ENCODE measurements around the gene MAP4. TPM values are rescaled to one million over a fixed set of nuclear protein-coding genes. Genes with fewer than 3 reads are reported as not detected.
A peak's percentile ranks its signal among the peaks of the same experiment; 100 is the strongest.

MAP4 gene
- total RNA-seq, 1 experiment from 2014 or later = 137 TPM

- Mint-ChIP-seq H3K36me3 (ENCODE audit: insufficient read depth, unreplicated experiment) (peaks cover 93% of the 10 kb centered on the region), H3K4me3 (ENCODE audit: unreplicated experiment) (no peak overlapping the region), H3K4me1 (ENCODE audit: low read depth, unreplicated experiment) (peaks cover 9% of the 10 kb centered on the region), H3K9me3 (ENCODE audit: unreplicated experiment) (no peaks in the 10 kb centered on the region), H3K27me3 (ENCODE audit: insufficient read depth, unreplicated experiment) (no peaks in the 10 kb centered on the region), H3K27ac (ENCODE audit: unreplicated experiment) (peak overlapping the region; percentile 35)
- BruUV-seq (replicated peaks) = no TSS peak
- H3K27me3 ChIP-seq (replicated peaks; ENCODE audit: control insufficient read depth, insufficient read depth, low read length) = no peaks in the 10 kb centered on the region
- intact Hi-C loops (cut with micrococcal nuclease; ENCODE audit: unreplicated experiment) = no loop called here
- ChIA-PET CTCF (no interaction called here), POLR2A (no interaction called here)
- DNase-seq = no peak
- no peak overlapping the region for H3K4me3 ChIP-seq (ENCODE audit: low read depth, low read length)
- TF ChIP-seq, protein P1, sequence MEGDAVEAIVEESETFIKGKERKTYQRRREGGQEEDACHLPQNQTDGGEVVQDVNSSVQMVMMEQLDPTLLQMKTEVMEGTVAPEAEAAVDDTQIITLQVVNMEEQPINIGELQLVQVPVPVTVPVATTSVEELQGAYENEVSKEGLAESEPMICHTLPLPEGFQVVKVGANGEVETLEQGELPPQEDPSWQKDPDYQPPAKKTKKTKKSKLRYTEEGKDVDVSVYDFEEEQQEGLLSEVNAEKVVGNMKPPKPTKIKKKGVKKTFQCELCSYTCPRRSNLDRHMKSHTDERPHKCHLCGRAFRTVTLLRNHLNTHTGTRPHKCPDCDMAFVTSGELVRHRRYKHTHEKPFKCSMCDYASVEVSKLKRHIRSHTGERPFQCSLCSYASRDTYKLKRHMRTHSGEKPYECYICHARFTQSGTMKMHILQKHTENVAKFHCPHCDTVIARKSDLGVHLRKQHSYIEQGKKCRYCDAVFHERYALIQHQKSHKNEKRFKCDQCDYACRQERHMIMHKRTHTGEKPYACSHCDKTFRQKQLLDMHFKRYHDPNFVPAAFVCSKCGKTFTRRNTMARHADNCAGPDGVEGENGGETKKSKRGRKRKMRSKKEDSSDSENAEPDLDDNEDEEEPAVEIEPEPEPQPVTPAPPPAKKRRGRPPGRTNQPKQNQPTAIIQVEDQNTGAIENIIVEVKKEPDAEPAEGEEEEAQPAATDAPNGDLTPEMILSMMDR (IDR thresholded peaks at IDR 0.05; ENCODE audit: insufficient read depth in 1 of 2, low read depth in 1 of 2, low read length in 1 of 2, severe bottlenecking in 1 of 2, unreplicated experiment in 1 of 2) = no peak
- 0 out of 2 replicates have a peak, but pooled peaks cover 8% of the 10 kb centered on the region for H3K4me1 ChIP-seq
- H3K36me3 ChIP-seq (ENCODE audit: control insufficient read depth, insufficient read depth, low read length) = peaks cover 3% of the 10 kb centered on the region
- no peaks in the 10 kb centered on the region for H3K9me3 ChIP-seq
Observed at GRCh38 chr3:47846880-47847248, 169.4 kb downstream of the MAP4 start.

DNA sequence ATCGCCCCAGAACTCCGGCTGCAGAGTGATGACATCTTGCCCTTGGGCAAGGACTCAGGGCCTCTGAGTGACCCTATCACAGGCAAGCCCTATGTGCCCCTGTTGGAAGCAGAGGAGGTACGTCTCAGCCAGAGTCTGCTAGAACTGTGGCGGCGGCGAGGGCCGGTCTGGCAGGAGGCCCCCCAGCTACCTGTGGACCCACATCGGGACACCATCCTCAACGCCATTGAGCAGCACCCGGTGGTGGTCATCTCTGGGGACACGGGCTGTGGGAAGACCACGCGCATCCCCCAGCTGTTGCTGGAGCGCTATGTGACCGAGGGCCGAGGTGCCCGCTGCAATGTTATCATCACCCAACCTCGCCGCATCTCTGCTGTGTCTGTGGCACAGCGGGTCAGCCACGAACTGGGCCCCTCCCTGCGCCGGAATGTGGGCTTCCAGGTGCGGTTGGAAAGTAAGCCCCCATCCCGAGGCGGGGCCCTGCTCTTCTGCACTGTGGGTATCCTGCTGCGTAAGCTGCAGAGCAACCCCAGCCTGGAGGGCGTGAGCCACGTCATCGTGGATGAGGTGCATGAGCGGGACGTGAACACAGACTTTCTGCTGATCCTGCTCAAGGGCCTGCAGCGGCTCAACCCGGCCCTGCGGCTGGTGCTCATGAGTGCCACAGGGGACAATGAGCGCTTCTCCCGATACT is 169.9 kb downstream of the MAP4 start:
- no peaks in the 10 kb centered on the region for H3K27me3 Mint-ChIP-seq (ENCODE audit: insufficient read depth, unreplicated experiment)
- TF ChIP-seq, protein P1 (IDR thresholded peaks at IDR 0.05; ENCODE audit: insufficient read depth in 1 of 2, low read depth in 1 of 2, low read length in 1 of 2, severe bottlenecking in 1 of 2, unreplicated experiment in 1 of 2) = no peak
- H3K4me1 Mint-ChIP-seq (ENCODE audit: low read depth, unreplicated experiment) = peaks cover 14% of the 10 kb centered on the region
- Histone ChIP-seq H3K9me3 (no peaks in the 10 kb centered on the region), H3K27me3 (replicated peaks; ENCODE audit: control insufficient read depth, insufficient read depth, low read length) (no peaks in the 10 kb centered on the region), H3K4me3 (ENCODE audit: low read depth, low read length) (no peak overlapping the region), H3K36me3 (ENCODE audit: control insufficient read depth, insufficient read depth, low read length) (peaks cover 3% of the 10 kb centered on the region), H3K4me1 (0 out of 2 replicates have a peak, but pooled peaks cover 8% of the 10 kb centered on the region)
- H3K27ac Mint-ChIP-seq (ENCODE audit: unreplicated experiment) = no peak overlapping the region
- BruUV-seq (replicated peaks) = no TSS peak
- no peak overlapping the region for H3K4me3 Mint-ChIP-seq (ENCODE audit: unreplicated experiment)
- ChIA-PET POLR2A (no interaction called here), CTCF (no interaction called here)
- intact Hi-C loops (cut with micrococcal nuclease; ENCODE audit: unreplicated experiment) = no loop called here
- H3K36me3 Mint-ChIP-seq (ENCODE audit: insufficient read depth, unreplicated experiment) = peaks cover 93% of the 10 kb centered on the region
- no peak for DNase-seq
- H3K9me3 Mint-ChIP-seq (ENCODE audit: unreplicated experiment) = no peaks in the 10 kb centered on the region

GRCh38 chr3:47841786-47842349 is 174.3 kb downstream of the MAP4 start:
- CTCF ChIA-PET = no interaction called here
- intact Hi-C loops (cut with micrococcal nuclease; ENCODE audit: unreplicated experiment) = no loop called here
- peak overlapping the region; percentile 77 for H3K27ac Mint-ChIP-seq (ENCODE audit: unreplicated experiment)

More at GRCh38 chr3:47841786-47842349, 174.3 kb downstream of the MAP4 start:
- Mint-ChIP-seq H3K36me3 (ENCODE audit: insufficient read depth, unreplicated experiment) (peaks cover 86% of the 10 kb centered on the region), H3K4me1 (ENCODE audit: low read depth, unreplicated experiment) (peaks cover 14% of the 10 kb centered on the region), H3K27me3 (ENCODE audit: insufficient read depth, unreplicated experiment) (no peaks in the 10 kb centered on the region), H3K4me3 (ENCODE audit: unreplicated experiment) (peak overlapping the region; percentile 19), H3K9me3 (ENCODE audit: unreplicated experiment) (no peaks in the 10 kb centered on the region)
- H3K27me3 ChIP-seq (replicated peaks; ENCODE audit: control insufficient read depth, insufficient read depth, low read length) = no peaks in the 10 kb centered on the region
- H3K9me3 ChIP-seq = no peaks in the 10 kb centered on the region
- H3K4me1 ChIP-seq = 0 out of 2 replicates have a peak, but pooled peaks cover 8% of the 10 kb centered on the region
- TF ChIP-seq, protein P1 (IDR thresholded peaks at IDR 0.05; ENCODE audit: insufficient read depth in 1 of 2, low read depth in 1 of 2, low read length in 1 of 2, severe bottlenecking in 1 of 2, unreplicated experiment in 1 of 2) = no peak
- BruUV-seq (replicated peaks) = no TSS peak
- H3K4me3 ChIP-seq (ENCODE audit: low read depth, low read length) = no peak overlapping the region
- POLR2A ChIA-PET = no interaction called here
- DNase-seq = no peak
- peaks cover 2% of the 10 kb centered on the region for H3K36me3 ChIP-seq (ENCODE audit: control insufficient read depth, insufficient read depth, low read length)

Data from Caco-2 (cell line).